HepG2 (cell line): ENCODE measurements around the gene THSD8. TPM values are rescaled to one million over a fixed set of nuclear protein-coding genes. Genes with fewer than 3 reads are reported as not detected.

Source experiments
- ATF7-NPFF ChIP-seq: sonication (generic); formaldehyde crosslinking; IDR thresholded peaks from 2 replicates; pipeline ENCODE4 v1.8.1; 2023; ENCODE audit warnings: mild to moderate bottlenecking, low read depth, missing genetic modification reagents, moderate library complexity
- ETV6 ChIP-seq: sonication (generic); formaldehyde crosslinking; conservative IDR thresholded peaks from 2 replicates; pipeline ENCODE4 v1.4.0; 2020; ENCODE audit warnings: missing genetic modification reagents
- EZH2 ChIP-seq: conservative IDR thresholded peaks from 2 replicates; pipeline ENCODE4 v1.6.1; 2012; ENCODE audit warnings: mild to moderate bottlenecking, low read depth, low read length, moderate library complexity
- ISX ChIP-seq: sonication (generic); formaldehyde crosslinking; conservative IDR thresholded peaks from 2 replicates; pipeline ENCODE4 v1.5.0; 2020; ENCODE audit warnings: missing genetic modification reagents
- PTBP1 ChIP-seq: fragments of 200-400 bp; formaldehyde crosslinking; IDR thresholded peaks from 2 replicates; pipeline ENCODE4 v1.6.1; 2018; ENCODE audit warnings: low read length, low read depth; ENCODE audit not compliant: poor library complexity, severe bottlenecking
- SSRP1 ChIP-seq: IDR thresholded peaks from 2 replicates; pipeline ENCODE4 v1.6.1; 2016; ENCODE audit warnings: control low read depth
- ZNF207 ChIP-seq: fragments of 450-650 bp; IDR thresholded peaks from 2 replicates; pipeline ENCODE4 v1.6.1; 2016; ENCODE audit warnings: antibody characterized with exemption, borderline replicate concordance
- ZNF256 ChIP-seq: sonication (generic); formaldehyde crosslinking; conservative IDR thresholded peaks from 2 replicates; pipeline ENCODE4 v1.4.0; 2020; ENCODE audit warnings: missing genetic modification reagents
- ZNF382 ChIP-seq: sonication (generic); formaldehyde crosslinking; IDR thresholded peaks from 2 replicates; pipeline ENCODE4 v1.5.0; 2020; ENCODE audit warnings: missing genetic modification reagents, mild to moderate bottlenecking, borderline replicate concordance
- ZNF431 ChIP-seq: sonication (generic); formaldehyde crosslinking; IDR thresholded peaks from 2 replicates; pipeline ENCODE4 v1.9.0; 2022; ENCODE audit warnings: missing genetic modification reagents, low read depth, mild to moderate bottlenecking, borderline replicate concordance
- ZNF562 ChIP-seq: sonication (generic); formaldehyde crosslinking; IDR thresholded peaks from 2 replicates; pipeline ENCODE4 v1.8.0; 2022; ENCODE audit warnings: missing genetic modification reagents, borderline replicate concordance
- ZNF850 ChIP-seq: sonication (generic); formaldehyde crosslinking; conservative IDR thresholded peaks from 2 replicates; pipeline ENCODE4 v1.9.0; 2021; ENCODE audit warnings: mild to moderate bottlenecking, missing genetic modification reagents
- polyA plus RNA-seq, 8 experiments: library from polyadenylated mRNA; depleted of rRNA in 3 of 8; stranded (reverse) in 7 of 8; unstranded in 1 of 8; fragments of >200 nt; fragmentation: Illumina TruSeq in 4 of 8; extraction: Trizol in 4 of 8; gene quantifications; 2 replicates each; pipeline versions ENCODE4 v1.2.1 to v1.2.3, GENCODE V29; 2011 to 2016; ENCODE audit warnings: low read depth in 4 of 8, missing spikeins in 1 of 8, mixed read lengths in 1 of 8; ENCODE audit not compliant: insufficient read depth in 1 of 8
- total RNA-seq, 5 experiments: library from RNA; depleted of rRNA; stranded (reverse); fragments of >200 nt; fragmentation: Illumina TruSeq; extraction: Trizol; gene quantifications; 2 replicates each; pipeline ENCODE4 v1.2.3, GENCODE V29; 2016; ENCODE audit warnings: low read depth in 1 of 5
- TF ChIP-seq, protein P1 (sequence below): sonication (generic); formaldehyde crosslinking; IDR thresholded peaks from 2 replicates; pipeline ENCODE4 v1.5.0; 2020; ENCODE audit warnings: missing genetic modification reagents, mild to moderate bottlenecking, borderline replicate concordance
- TF ChIP-seq, protein P2 (sequence below): IDR thresholded peaks from 2 replicates; pipeline ENCODE4 v1.6.1; 2016; ENCODE audit warnings: mild to moderate bottlenecking
- TF ChIP-seq, protein P3 (sequence below): sonication (generic); formaldehyde crosslinking; IDR thresholded peaks from 2 replicates; pipeline ENCODE4 v1.5.0; 2020; ENCODE audit warnings: missing genetic modification reagents
- TF ChIP-seq, protein P4 (sequence below): sonication (generic); formaldehyde crosslinking; IDR thresholded peaks from 2 replicates; pipeline ENCODE4 v1.8.1; 2023; ENCODE audit warnings: mild to moderate bottlenecking, moderate library complexity, missing genetic modification reagents
- TF ChIP-seq, protein P5 (sequence below): sonication (generic); formaldehyde crosslinking; IDR thresholded peaks from 2 replicates; pipeline ENCODE4 v1.5.0; 2020; ENCODE audit warnings: missing genetic modification reagents, mild to moderate bottlenecking, borderline replicate concordance
- TF ChIP-seq, protein P6 (sequence below): sonication (generic); formaldehyde crosslinking; IDR thresholded peaks from 2 replicates; pipeline ENCODE4 v1.4.0; 2020; ENCODE audit warnings: missing genetic modification reagents, mild to moderate bottlenecking, borderline replicate concordance
- TF ChIP-seq, protein P7 (sequence below): sonication (generic); formaldehyde crosslinking; IDR thresholded peaks from 2 replicates; pipeline ENCODE4 v1.4.0; 2020; ENCODE audit warnings: missing genetic modification reagents, low read depth, mild to moderate bottlenecking, borderline replicate concordance
- TF ChIP-seq, protein P8 (sequence below): sonication (generic); formaldehyde crosslinking; IDR thresholded peaks from 2 replicates; pipeline ENCODE4 v1.4.0; 2020; ENCODE audit warnings: mild to moderate bottlenecking, missing genetic modification reagents

Gene THSD8
- total and polyA plus RNA-seq, 2 of the 13 experiments (the other 11 are each of a cell fraction or from before 2014, with no cell fraction given): 4.8 to 14.9 TPM

DNA sequence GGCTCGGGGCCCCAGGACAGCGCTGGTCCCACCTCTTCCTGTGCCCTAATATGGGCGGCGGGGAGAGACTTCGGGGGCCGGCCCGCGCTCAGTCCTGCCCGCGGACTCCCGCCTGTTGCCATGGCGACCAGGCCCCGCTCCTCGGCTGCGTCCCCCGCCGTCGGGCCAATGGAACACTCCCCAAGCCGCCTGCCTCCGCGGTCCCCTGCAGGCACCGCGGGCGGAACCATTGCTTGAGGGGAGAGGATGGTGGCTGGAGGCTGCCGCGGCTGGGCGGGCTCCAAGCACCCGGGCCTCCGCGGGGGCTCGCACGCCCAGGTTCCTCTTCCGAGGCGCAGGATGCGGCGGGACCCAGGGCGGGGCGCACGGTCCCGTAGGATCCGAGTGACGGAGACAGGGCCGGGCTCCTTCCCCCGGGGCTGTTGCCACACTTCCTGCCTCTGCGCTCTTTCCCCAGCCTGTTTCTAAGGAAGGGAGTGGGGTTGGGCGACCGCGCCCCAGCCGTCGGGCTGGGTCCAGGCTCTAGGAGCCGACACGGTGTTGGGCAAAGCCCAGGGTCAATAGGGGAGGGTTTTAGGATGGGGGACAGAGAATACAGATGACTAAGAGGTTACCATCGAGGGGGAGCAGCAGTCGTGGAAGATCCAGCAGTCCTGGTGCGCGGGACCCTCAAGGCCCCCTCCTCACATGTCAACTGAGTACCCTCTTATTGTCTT lies 11.8 kb upstream of the THSD8 start (continued):
- TF ChIP-seq ZNF850 (CRISPR knock-in tag) (no peak), ZNF562 (CRISPR knock-in tag) (no peak), ATF7-NPFF (CRISPR knock-in tag) (peak; percentile 75), ZNF382 (CRISPR knock-in tag) (no peak), ZNF207 (no peak), PTBP1 (no peak), ZNF256 (CRISPR knock-in tag) (no peak), ZNF431 (CRISPR knock-in tag) (no peak), EZH2 (no peak), ETV6 (CRISPR knock-in tag) (no peak), ISX (CRISPR knock-in tag) (no peak), SSRP1 (CRISPR knock-in tag) (no peak)
- TF ChIP-seq, protein P1, sequence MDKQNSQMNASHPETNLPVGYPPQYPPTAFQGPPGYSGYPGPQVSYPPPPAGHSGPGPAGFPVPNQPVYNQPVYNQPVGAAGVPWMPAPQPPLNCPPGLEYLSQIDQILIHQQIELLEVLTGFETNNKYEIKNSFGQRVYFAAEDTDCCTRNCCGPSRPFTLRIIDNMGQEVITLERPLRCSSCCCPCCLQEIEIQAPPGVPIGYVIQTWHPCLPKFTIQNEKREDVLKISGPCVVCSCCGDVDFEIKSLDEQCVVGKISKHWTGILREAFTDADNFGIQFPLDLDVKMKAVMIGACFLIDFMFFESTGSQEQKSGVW: no peak
- TF ChIP-seq, protein P2, sequence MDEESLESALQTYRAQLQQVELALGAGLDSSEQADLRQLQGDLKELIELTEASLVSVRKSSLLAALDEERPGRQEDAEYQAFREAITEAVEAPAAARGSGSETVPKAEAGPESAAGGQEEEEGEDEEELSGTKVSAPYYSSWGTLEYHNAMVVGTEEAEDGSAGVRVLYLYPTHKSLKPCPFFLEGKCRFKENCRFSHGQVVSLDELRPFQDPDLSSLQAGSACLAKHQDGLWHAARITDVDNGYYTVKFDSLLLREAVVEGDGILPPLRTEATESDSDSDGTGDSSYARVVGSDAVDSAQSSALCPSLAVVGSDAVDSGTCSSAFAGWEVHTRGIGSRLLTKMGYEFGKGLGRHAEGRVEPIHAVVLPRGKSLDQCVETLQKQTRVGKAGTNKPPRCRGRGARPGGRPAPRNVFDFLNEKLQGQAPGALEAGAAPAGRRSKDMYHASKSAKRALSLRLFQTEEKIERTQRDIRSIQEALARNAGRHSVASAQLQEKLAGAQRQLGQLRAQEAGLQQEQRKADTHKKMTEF (CRISPR knock-in tag): peak; percentile 71; the same call in 1 of the 2 replicates
- TF ChIP-seq, protein P3, sequence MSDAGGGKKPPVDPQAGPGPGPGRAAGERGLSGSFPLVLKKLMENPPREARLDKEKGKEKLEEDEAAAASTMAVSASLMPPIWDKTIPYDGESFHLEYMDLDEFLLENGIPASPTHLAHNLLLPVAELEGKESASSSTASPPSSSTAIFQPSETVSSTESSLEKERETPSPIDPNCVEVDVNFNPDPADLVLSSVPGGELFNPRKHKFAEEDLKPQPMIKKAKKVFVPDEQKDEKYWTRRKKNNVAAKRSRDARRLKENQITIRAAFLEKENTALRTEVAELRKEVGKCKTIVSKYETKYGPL (CRISPR knock-in tag): no peak
- TF ChIP-seq, protein P4, sequence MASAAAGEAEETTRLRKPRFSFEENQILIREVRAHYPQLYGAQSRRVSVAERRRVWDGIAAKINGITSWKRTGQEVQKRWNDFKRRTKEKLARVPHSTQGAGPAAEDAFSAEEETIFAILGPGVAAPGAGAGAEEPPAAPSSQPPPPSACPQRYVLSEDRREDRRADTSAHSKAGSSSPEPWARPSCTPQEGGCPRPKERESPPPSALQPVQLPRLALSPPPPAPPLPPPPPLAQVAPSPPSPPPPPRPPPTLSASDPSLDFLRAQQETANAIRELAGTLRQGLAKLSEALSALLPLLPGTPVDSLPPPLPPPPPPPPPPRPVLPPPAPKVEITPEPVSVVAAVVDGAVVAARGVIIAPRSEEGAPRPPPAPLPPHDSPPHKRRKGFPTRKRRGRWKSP (CRISPR knock-in tag): peak; percentile 62; the same call in 1 of the 2 replicates
- TF ChIP-seq, protein P5, sequence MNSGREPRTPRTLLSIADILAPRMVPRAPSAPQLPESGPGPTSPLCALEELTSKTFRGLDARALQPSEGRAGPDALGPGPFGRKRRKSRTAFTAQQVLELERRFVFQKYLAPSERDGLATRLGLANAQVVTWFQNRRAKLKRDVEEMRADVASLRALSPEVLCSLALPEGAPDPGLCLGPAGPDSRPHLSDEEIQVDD: no peak
- TF ChIP-seq, protein P6, sequence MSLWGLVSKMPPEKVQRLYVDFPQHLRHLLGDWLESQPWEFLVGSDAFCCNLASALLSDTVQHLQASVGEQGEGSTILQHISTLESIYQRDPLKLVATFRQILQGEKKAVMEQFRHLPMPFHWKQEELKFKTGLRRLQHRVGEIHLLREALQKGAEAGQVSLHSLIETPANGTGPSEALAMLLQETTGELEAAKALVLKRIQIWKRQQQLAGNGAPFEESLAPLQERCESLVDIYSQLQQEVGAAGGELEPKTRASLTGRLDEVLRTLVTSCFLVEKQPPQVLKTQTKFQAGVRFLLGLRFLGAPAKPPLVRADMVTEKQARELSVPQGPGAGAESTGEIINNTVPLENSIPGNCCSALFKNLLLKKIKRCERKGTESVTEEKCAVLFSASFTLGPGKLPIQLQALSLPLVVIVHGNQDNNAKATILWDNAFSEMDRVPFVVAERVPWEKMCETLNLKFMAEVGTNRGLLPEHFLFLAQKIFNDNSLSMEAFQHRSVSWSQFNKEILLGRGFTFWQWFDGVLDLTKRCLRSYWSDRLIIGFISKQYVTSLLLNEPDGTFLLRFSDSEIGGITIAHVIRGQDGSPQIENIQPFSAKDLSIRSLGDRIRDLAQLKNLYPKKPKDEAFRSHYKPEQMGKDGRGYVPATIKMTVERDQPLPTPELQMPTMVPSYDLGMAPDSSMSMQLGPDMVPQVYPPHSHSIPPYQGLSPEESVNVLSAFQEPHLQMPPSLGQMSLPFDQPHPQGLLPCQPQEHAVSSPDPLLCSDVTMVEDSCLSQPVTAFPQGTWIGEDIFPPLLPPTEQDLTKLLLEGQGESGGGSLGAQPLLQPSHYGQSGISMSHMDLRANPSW (CRISPR knock-in tag): no peak
- TF ChIP-seq, protein P7, sequence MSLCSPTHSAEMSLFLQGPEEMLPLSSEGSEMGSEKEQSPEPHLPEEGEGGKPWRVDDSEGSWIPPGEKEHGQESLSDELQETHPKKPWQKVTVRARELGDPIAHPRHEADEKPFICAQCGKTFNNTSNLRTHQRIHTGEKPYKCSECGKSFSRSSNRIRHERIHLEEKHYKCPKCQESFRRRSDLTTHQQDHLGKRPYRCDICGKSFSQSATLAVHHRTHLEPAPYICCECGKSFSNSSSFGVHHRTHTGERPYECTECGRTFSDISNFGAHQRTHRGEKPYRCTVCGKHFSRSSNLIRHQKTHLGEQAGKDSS: 0 out of 2 replicates have a peak, but pooled peaks have one; percentile 23
- TF ChIP-seq, protein P8, sequence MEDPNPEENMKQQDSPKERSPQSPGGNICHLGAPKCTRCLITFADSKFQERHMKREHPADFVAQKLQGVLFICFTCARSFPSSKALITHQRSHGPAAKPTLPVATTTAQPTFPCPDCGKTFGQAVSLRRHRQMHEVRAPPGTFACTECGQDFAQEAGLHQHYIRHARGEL (CRISPR knock-in tag): no peak
